GM23338 (cell line): ENCODE data around the gene SH2D3C. TPM values are rescaled to one million over a fixed set of nuclear protein-coding genes. Genes with fewer than 3 reads are reported as not detected.

Experiments used
- ATAC-seq: fragments of 200-7000 bp; cut with Tn5 transposase; 3 replicates; pipeline ENCODE4 v1.9.1; 2020
- DNase-seq: peaks from one replicate; pipeline ENCODE4 v3.0.0-alpha.2; 2015; ENCODE audit warnings: low spot score
- H2AFZ ChIP-seq: fragments of 200-600 bp; sonication (generic); 2 replicates; pipeline ENCODE4 v1.8.0; 2016; ENCODE audit warnings: antibody characterized with exemption, mild to moderate bottlenecking, moderate library complexity
- H3F3A ChIP-seq: fragments of 200-600 bp; sonication (generic); replicated peaks from 2 replicates; pipeline ENCODE4 v1.8.0; 2017; ENCODE audit warnings: antibody characterized with exemption, mixed run types, low read depth
- H3K27ac ChIP-seq: fragments of 200-600 bp; sonication (generic); 2 replicates; pipeline ENCODE4 v1.6.1; 2016; ENCODE audit warnings: low read depth
- H3K27me3 ChIP-seq: fragments of 200-600 bp; sonication (generic); 2 replicates; pipeline ENCODE4 v1.8.0; 2016; ENCODE audit warnings: mild to moderate bottlenecking, mixed run types, moderate library complexity; ENCODE audit not compliant: insufficient read depth
- H3K36me3 ChIP-seq: fragments of 200-600 bp; sonication (generic); 2 replicates; pipeline ENCODE4 v1.8.0; 2016; ENCODE audit warnings: mild to moderate bottlenecking; ENCODE audit not compliant: insufficient read depth
- H3K4me1 ChIP-seq: fragments of 200-600 bp; sonication (generic); 2 replicates; pipeline ENCODE4 v1.8.0; 2016; ENCODE audit warnings: mild to moderate bottlenecking, moderate library complexity; ENCODE audit not compliant: insufficient read depth
- H3K4me2 ChIP-seq: fragments of 200-600 bp; sonication (generic); 2 replicates; pipeline ENCODE4 v1.7.1; 2017; ENCODE audit warnings: mixed run types
- H3K4me3 ChIP-seq: fragments of 200-600 bp; sonication (generic); 2 replicates; pipeline ENCODE4 v1.6.1; 2016; ENCODE audit warnings: mixed run types
- H3K79me2 ChIP-seq: fragments of 200-600 bp; sonication (generic); replicated peaks from 2 replicates; pipeline ENCODE4 v1.8.0; 2017; ENCODE audit warnings: mild to moderate bottlenecking; ENCODE audit not compliant: insufficient read depth
- H3K9me2 ChIP-seq: fragments of 200-600 bp; sonication (generic); 2 replicates; pipeline ENCODE4 v1.8.0; 2017; ENCODE audit not compliant: insufficient read depth
- H4K20me1 ChIP-seq: fragments of 200-600 bp; sonication (generic); replicated peaks from 2 replicates; pipeline ENCODE4 v1.8.0; 2017; ENCODE audit warnings: mild to moderate bottlenecking; ENCODE audit not compliant: insufficient read depth
- H3K27ac Mint-ChIP-seq: 2 replicates; pipeline ENCODE4 v1.8.0; 2020; ENCODE audit warnings: inconsistent platforms, mild to moderate bottlenecking, moderate library complexity, mixed read lengths
- H3K27me3 Mint-ChIP-seq: 3 replicates; pipeline ENCODE4 v1.8.0; 2022; ENCODE audit warnings: low read depth, mild to moderate bottlenecking, moderate library complexity, mixed read lengths, inconsistent platforms; ENCODE audit not compliant: insufficient read depth, poor library complexity
- H3K36me3 Mint-ChIP-seq: 3 replicates; pipeline ENCODE4 v1.8.0; 2021; ENCODE audit warnings: low read depth, mild to moderate bottlenecking, inconsistent platforms, moderate library complexity, mixed read lengths
- H3K4me1 Mint-ChIP-seq: 3 replicates; pipeline ENCODE4 v1.8.0; 2020; ENCODE audit warnings: mild to moderate bottlenecking, inconsistent platforms, mixed read lengths
- H3K4me3 Mint-ChIP-seq: 3 replicates; pipeline ENCODE4 v1.8.0; 2021; ENCODE audit warnings: moderate library complexity, mild to moderate bottlenecking, inconsistent platforms, mixed read lengths
- H3K9me3 Mint-ChIP-seq: 3 replicates; pipeline ENCODE4 v1.8.0; 2020; ENCODE audit warnings: moderate library complexity, mild to moderate bottlenecking, inconsistent platforms, mixed read lengths
- CREB1 ChIP-seq: fragments of 250-450 bp; sonication (Bioruptor Pico); IDR thresholded peaks from 2 replicates; pipeline ENCODE4 v1.5.0; 2020; ENCODE audit warnings: low read depth, mild to moderate bottlenecking, moderate library complexity
- CTCF ChIP-seq, 2 experiments: fragments of 200-600 bp in 1 of 2; sonication (generic) in 1 of 2; conservative IDR thresholded peaks; 2 replicates each; pipeline versions ENCODE4 v1.5.1 to v1.6.1; 2016 to 2017; ENCODE audit warnings: antibody characterized with exemption in 2 of 2, low read depth in 2 of 2, mild to moderate bottlenecking in 2 of 2, moderate library complexity in 1 of 2
- ETS1 ChIP-seq: IDR thresholded peaks from 2 replicates; pipeline ENCODE4 v1.6.1; 2016; ENCODE audit warnings: antibody characterized with exemption
- EZH2 ChIP-seq: fragments of 200-600 bp; sonication (generic); IDR thresholded peaks from one replicate; pipeline ENCODE4 v1.8.0; 2017; ENCODE audit warnings: antibody characterized with exemption, mild to moderate bottlenecking, low read depth; ENCODE audit not compliant: unreplicated experiment
- EZH2phosphoT487 ChIP-seq: fragments of 200-600 bp; sonication (generic); IDR thresholded peaks from one replicate; pipeline ENCODE4 v1.8.1; 2018; ENCODE audit warnings: antibody characterized with exemption; ENCODE audit not compliant: unreplicated experiment
- JUNB ChIP-seq: IDR thresholded peaks from one replicate; pipeline ENCODE4 v1.6.1; 2016; ENCODE audit warnings: antibody characterized with exemption; ENCODE audit not compliant: unreplicated experiment
- NANOG ChIP-seq: IDR thresholded peaks from 2 replicates; pipeline ENCODE4 v1.6.1; 2016; ENCODE audit warnings: antibody characterized with exemption, borderline replicate concordance
- POLR2AphosphoS5 ChIP-seq: IDR thresholded peaks from 2 replicates; pipeline ENCODE4 v1.6.1; 2016; ENCODE audit warnings: antibody characterized with exemption, low read depth
- REST ChIP-seq: IDR thresholded peaks from one replicate; pipeline ENCODE4 v1.6.1; 2018; ENCODE audit warnings: antibody characterized with exemption; ENCODE audit not compliant: unreplicated experiment
- STAT1 ChIP-seq: IDR thresholded peaks from one replicate; pipeline ENCODE4 v1.6.1; 2016; ENCODE audit warnings: antibody characterized with exemption; ENCODE audit not compliant: unreplicated experiment
- ZNF114 ChIP-seq: fragments of 250-450 bp; sonication (Bioruptor Pico); IDR thresholded peaks from 2 replicates; pipeline ENCODE4 v1.5.0; 2020; ENCODE audit warnings: mild to moderate bottlenecking, moderate library complexity
- ZNF331 ChIP-seq: fragments of 250-450 bp; sonication (Bioruptor Pico); IDR thresholded peaks from 2 replicates; pipeline ENCODE4 v1.5.0; 2020; ENCODE audit warnings: low read depth, mild to moderate bottlenecking, moderate library complexity
- ZNF462 ChIP-seq: fragments of 250-450 bp; sonication (Bioruptor Pico); IDR thresholded peaks from 2 replicates; pipeline ENCODE4 v1.5.0; 2020; ENCODE audit warnings: mild to moderate bottlenecking, moderate library complexity
- polyA plus RNA-seq: library from polyadenylated mRNA; unstranded; fragments of >200 nt; fragmentation: Nextera tagmentation; extraction: Ambion mirVana; gene quantifications from 2 replicates; pipeline ENCODE4 v1.2.1, GENCODE V29; 2016
- total RNA-seq: library from RNA; depleted of rRNA; stranded (reverse); fragments of >200 nt; shearing (Covaris generic); gene quantifications from 2 replicates; pipeline ENCODE4 v1.2.3, GENCODE V29; 2014

SH2D3C gene
- total and polyA plus RNA-seq, 2 experiments from 2014 or later, result 4.2 to 4.5 TPM

- no peaks in the 10 kb centered on the region; the same call in 2 of the 3 replicates for H3K36me3 Mint-ChIP-seq
- Histone ChIP-seq H3K9me2 (no peaks in the 10 kb centered on the region), H3K4me3 (no peak overlapping the region), H3K79me2 (no peaks in the 10 kb centered on the region), H3K4me1 (peaks cover 5% of the 10 kb centered on the region; the same call in 1 of the 2 replicates), H3K36me3 (no peaks in the 10 kb centered on the region), H3K27me3 (no peaks in the 10 kb centered on the region), H3K4me2 (no peak overlapping the region; the same call in 1 of the 2 replicates), H3F3A (0 out of 2 replicates have a peak, but pooled peaks cover 13% of the 10 kb centered on the region), H3K27ac (no peak overlapping the region), H4K20me1 (no peaks in the 10 kb centered on the region), H2AFZ (no peak overlapping the region)
- H3K27me3 Mint-ChIP-seq, result peaks cover 7% of the 10 kb centered on the region
- peaks cover 2% of the 10 kb centered on the region; the same call in 1 of the 3 replicates for H3K9me3 Mint-ChIP-seq
- no peak overlapping the region for H3K27ac Mint-ChIP-seq
- DNase-seq, result no peak
- ATAC-seq, result peak; percentile 27
- no peak for TF ChIP-seq ZNF114 (CRISPR knock-in tag)
- no peak for TF ChIP-seq ZNF331 (CRISPR knock-in tag)
- TF ChIP-seq REST, result no peak
- TF ChIP-seq ETS1, result no peak
- no peak for TF ChIP-seq STAT1
- no peak for TF ChIP-seq JUNB
- no peak for TF ChIP-seq EZH2
- TF ChIP-seq POLR2AphosphoS5, result no peak
- no peak for TF ChIP-seq NANOG
- TF ChIP-seq ZNF462 (CRISPR knock-in tag), result no peak
- TF ChIP-seq EZH2phosphoT487, result no peak
- no peak for TF ChIP-seq CREB1 (CRISPR knock-in tag)
- no peak for TF ChIP-seq CTCF (conservative IDR thresholded peaks at IDR 0.05; ENCODE audit: low read depth in 2 of 2)
- peaks cover 26% of the 10 kb centered on the region for H3K4me1 Mint-ChIP-seq
- H3K4me3 Mint-ChIP-seq, result no peak overlapping the region
Measured at GRCh38 chr9:127779136-127779981, 893 bp upstream of the SH2D3C start.
